Stimulated activated CD4-positive, alpha-beta T cell treated with anti-CD3 and anti-CD28 coated beads, Interleukin-4, amount 100 ng/mL, for 1 hour (primary cell): Measurements from ENCODE around the gene TLDC2.
"Not testable (repeated sequence)": the region's sequence is repeated elsewhere in the genome, so short reads cannot be mapped to it uniquely, and the experiment has no call there.

Source experiments
- DNase-seq: peaks from one replicate; pipeline ENCODE4 v3.0.0-alpha.2; 2020

The TLDC2 gene

DNA sequence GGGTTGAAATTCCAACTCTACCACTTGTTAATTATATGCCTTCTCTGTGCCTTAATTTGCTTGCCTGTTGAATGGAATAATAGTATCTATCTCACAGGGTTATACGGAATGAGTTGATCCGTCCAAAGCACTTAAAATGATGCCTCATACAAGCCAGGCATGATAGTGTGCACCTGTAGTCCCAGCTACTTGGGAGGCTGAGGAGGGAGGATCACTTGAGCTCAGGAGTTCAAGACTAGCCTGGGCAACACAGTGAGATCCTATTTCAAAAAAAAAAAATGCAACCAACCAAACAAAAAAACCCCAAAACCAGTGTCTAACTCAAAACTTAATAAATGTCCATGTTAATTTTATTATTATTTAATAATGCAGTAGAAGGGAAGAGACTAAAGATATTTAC lies 40.3 kb downstream of the TLDC2 start:
- no peak for DNase-seq

DNA sequence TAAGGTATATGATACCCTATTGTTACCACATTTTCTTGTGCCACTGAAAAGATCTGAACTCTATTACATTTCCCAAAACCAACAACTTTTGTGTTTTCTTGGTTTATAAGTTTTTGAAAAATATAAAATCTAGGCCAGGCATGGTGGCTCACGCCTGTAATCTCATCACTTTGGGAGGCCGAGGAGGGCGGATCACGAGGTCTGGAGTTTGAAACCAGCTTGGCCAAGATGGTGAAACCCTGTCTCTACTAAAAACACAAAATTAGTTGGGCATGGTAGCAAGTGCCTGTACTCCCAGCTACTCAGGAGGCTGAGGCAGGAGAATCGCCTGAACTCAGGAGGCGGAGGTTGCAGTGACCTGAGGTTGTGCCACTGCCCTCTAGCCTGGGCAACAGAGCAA lies 41.3 kb downstream of the TLDC2 start:
- no peak for DNase-seq

- no peak for DNase-seq
These were observed 42.0 kb downstream of the TLDC2 start for GRCh38 chr20:36917943-36918342.

DNA sequence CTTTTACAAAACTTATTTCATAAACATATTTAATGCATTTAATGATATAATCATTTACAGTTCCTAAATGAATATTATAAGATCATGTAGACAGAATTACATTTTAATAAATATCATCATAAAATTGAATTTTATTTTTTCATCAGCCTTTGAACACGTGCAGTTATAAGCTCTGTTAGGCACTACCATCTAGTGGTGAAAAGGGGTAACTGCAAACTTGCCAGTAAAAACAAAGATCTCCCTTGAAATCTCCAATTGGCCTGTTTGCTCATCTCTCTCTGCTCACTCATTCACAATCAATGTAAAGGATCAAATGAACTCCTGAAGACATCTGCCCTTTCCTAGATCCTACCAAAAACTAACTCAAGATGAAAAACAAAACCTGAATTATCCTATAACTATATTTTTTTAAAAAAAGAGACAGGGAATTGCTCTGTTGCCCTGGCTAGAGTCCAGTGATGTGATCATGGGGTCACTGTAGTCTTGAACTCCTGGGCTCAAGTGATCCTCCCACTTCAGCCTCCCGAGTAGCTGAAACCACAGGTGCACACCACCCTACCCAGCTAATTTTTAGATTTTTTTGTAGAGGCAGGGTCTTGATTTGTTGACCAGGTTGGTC lies 43.9 kb downstream of the TLDC2 start:
- DNase-seq = no peak

- no peak for DNase-seq
These were observed 44.4 kb downstream of the TLDC2 start for GRCh38 chr20:36920334-36920730.

GRCh38 chr20:36924167-36925045 lies 48.5 kb downstream of the TLDC2 start:
- DNase-seq = no peak

DNA sequence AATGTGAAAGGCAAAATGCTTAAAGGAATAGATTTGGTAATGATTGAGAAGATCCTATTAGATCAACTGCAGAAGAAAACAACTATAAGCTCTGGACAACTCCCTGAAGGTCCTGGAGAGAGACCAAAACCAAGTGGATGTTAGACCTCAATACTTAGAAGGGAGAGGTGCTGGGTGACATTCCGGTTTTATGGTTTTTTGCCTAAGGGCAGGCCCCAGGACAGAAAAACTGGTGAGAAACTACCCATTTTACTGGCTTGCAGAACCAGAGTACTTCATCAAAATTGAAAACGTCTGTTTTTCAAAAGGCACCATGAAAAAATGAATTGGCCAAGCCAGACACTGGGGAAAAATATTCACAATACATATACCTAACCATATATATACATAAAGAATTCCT lies 49.3 kb downstream of the TLDC2 start:
- no peak for DNase-seq

DNA sequence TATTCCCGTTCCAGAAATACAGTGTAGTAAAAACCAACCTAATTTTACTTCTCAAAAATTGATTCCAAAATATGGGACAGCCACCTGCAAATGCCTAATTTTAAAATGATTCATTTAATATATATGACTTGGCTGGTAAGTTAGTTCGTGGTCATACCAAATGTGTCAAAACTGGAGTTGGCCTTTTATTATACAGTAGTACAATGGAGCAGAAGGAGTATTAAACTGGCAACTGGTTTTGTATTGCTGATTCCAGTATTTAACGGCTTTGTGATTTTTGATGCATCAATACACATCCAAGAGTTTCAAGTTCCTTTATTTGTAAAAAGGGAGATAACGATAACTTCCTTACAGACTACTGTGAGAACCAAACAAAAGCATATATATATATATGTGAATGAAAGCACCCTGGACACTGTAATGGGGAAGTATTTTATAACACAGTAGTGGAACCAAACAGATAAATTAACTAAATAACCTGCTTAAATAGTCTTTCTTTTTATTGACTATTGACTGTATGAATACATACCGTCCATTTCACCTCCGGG lies 50.8 kb downstream of the TLDC2 start:
- DNase-seq = no peak

DNA sequence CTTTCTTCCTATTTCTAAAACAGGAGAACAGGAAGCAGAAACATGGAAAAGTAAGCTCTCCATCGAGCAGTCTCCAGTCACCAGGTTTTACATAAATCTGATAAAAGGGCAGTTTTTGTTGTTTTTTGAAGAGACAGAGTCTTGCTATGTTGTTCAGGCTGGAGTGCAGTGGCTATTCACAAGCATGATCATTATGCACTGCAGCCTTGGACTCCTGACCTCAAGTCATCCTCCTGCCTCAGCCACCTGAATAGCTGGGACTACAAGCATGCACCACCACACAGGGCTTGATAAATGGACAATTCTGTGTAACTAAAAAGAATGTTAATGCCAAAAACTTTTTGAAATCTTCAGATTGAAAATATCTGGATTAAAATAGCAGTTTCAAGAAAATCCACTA lies 51.8 kb downstream of the TLDC2 start:
- no peak for DNase-seq

GRCh38 chr20:36929290-36929689 lies 53.4 kb downstream of the TLDC2 start:
- DNase-seq = no peak

DNA sequence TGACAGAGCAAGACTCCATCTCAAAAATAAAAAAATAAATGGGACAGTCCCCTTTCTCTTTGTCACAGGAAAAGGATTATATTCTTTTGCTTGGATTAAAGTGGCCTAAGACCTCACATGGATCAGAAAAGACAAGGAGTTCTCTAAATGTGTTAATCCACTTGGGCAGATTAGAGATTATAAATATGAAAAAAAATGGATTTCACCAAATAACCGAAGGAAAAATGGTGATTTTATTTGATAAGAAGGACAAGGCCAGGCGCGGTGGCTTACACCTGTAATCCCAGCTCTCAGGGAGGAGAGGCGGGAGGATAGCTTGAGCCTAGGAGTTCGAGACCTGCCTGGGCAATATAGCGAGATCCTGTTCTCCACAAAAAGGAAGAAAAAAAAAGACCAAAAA lies 53.8 kb downstream of the TLDC2 start:
- no peak for DNase-seq

GRCh38 chr20:36932067-36932466 lies 56.1 kb downstream of the TLDC2 start:
- DNase-seq = not testable (repeated sequence)

GRCh38 chr20:36932476-36933426 lies 56.8 kb downstream of the TLDC2 start:
- no peak for DNase-seq

GRCh38 chr20:36933571-36933970 lies 57.6 kb downstream of the TLDC2 start:
- DNase-seq = not testable (repeated sequence)

GRCh38 chr20:36936341-36936740 lies 60.4 kb downstream of the TLDC2 start:
- DNase-seq = no peak

- not testable (repeated sequence) for DNase-seq
These were observed 60.9 kb downstream of the TLDC2 start for GRCh38 chr20:36936761-36937401.

DNA sequence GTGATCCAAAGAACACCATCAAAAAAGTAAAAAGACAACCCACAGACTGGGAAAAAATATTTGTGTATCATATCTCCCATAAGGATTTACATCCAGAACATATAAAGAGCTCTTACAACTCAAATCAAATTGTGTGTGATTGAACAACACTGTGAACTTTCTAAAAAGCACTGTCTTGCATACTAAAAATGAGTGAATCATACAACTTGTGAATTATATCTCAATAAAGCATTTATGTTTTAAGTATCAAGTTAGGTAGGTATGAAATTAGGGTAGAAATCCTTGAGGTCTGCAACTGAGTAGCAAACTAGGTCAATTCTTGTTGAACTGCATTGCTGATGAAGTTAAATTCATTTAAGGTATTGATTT lies 61.4 kb downstream of the TLDC2 start:
- DNase-seq = no peak

DNA sequence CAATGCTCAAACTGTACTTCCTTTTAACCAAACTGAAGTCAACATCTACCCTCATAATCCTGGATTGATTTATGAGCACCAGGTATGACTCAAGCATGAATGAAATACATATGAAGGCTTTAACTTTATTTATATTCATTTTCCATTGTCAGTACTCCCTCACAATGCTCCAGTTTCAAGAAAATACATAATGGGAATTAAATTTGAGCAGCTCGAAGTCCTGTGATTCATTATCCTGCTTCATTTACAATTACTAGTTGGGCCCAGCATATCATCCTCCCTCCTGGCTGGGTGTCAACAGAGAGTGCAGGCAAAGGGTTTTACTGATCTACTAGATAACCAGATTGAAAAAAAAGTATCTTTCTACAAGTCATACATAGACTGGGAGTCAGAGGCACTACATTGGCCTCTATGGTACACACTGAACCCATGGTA lies 65.5 kb downstream of the TLDC2 start:
- DNase-seq = no peak
